NCI-H2107 treated with DMSO at 0.1 percent for 48 hours (cell line): ENCODE measurements around the gene MRGPRE.
A peak's percentile ranks its signal among the peaks of the same experiment; 100 is the strongest.

Experiments used
- DNase-seq: peaks from one replicate; lab custom pipeline; 2025; ENCODE audit not compliant: unreplicated experiment; lab: John Stamatoyannopoulos, UW

The MRGPRE gene

GRCh38 chr11:3181725-3182461, 50.3 kb downstream of the MRGPRE start:
- no peak for DNase-seq

GRCh38 chr11:3180869-3181268, 51.3 kb downstream of the MRGPRE start:
- no peak for DNase-seq

- DNase-seq = no peak
Measured at GRCh38 chr11:3178349-3178748, 53.9 kb downstream of the MRGPRE start.

- peak; percentile 36 for DNase-seq
Measured at GRCh38 chr11:3177931-3178330, 54.3 kb downstream of the MRGPRE start.
